Thyroid gland (tissue), 4 donors: ENCODE results near the gene RP2.

Experiments used
- POLR2A ChIP-seq, 2 donors: fragments of 450-650 bp; IDR thresholded peaks; one replicate each; pipeline ENCODE4 v1.6.1; 2017; ENCODE audit warnings: antibody characterized with exemption in 2 of 2, mild to moderate bottlenecking in 2 of 2, moderate library complexity in 1 of 2
- TF ChIP-seq, protein P1 (sequence below), 6 experiments: fragments of 200-600 bp in 3 of 6; fragments of 450-650 bp in 3 of 6; sonication (generic) in 3 of 6; IDR thresholded peaks; one replicate each; pipeline ENCODE4 v1.5.1; 2016 to 2019; ENCODE audit warnings: antibody characterized with exemption in 6 of 6, mild to moderate bottlenecking in 2 of 6, inconsistent platforms in 1 of 6, moderate library complexity in 1 of 6

DNA sequence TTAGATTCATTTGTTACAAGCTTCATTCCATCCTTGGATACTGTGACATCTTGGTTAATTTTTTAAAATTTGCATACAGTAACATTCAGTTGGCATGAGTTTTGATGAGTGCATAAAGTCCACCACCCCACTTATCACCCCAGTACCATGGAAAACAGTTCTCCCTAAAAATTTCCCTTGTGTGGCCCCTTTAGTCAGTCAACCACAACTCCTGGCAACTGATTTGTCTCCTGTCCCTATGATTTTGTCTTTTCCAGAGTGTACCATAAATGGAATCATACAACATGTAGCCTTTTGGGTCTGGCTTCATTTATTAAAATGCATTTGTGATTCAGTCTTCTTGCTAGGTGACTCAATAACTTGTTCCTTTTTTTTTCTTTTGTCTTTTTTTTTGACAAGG, 29.9 kb downstream of the RP2 start:
- TF ChIP-seq, protein P1, sequence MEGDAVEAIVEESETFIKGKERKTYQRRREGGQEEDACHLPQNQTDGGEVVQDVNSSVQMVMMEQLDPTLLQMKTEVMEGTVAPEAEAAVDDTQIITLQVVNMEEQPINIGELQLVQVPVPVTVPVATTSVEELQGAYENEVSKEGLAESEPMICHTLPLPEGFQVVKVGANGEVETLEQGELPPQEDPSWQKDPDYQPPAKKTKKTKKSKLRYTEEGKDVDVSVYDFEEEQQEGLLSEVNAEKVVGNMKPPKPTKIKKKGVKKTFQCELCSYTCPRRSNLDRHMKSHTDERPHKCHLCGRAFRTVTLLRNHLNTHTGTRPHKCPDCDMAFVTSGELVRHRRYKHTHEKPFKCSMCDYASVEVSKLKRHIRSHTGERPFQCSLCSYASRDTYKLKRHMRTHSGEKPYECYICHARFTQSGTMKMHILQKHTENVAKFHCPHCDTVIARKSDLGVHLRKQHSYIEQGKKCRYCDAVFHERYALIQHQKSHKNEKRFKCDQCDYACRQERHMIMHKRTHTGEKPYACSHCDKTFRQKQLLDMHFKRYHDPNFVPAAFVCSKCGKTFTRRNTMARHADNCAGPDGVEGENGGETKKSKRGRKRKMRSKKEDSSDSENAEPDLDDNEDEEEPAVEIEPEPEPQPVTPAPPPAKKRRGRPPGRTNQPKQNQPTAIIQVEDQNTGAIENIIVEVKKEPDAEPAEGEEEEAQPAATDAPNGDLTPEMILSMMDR (IDR thresholded peaks at IDR 0.05): no peak
- TF ChIP-seq POLR2A (IDR thresholded peaks at IDR 0.05): no peak
